K562 (cell line): Measurements from ENCODE around the gene CNR1. TPM values are rescaled to one million over a fixed set of nuclear protein-coding genes. Genes with fewer than 3 reads are reported as not detected.

Experiments
- ATAC-seq: fragments of 200-7000 bp; cut with Tn5 transposase; 3 replicates; pipeline ENCODE4 v1.9.1; 2020; ENCODE audit warnings: moderate library complexity
- BruUV-seq: library from RNA; stranded (reverse); fragments of 400-500 nt; replicated peaks from 2 replicates; lab custom pipeline; 2021; lab: Mats Ljungman, UMichigan
- CTCF ChIA-PET: fragments of 300-600 bp; formaldehyde crosslinking; extraction: SDS; loops from one replicate; lab custom pipeline; 2021; ENCODE audit warnings: low intra/inter-chr PET ratio; lab: Yijun Ruan, JAX
- POLR2A ChIA-PET: fragments of 300-600, 350-650 bp; sonication (Branson Sonifier 250); formaldehyde crosslinking; extraction: SDS; loops from one replicate; lab custom pipeline; 2021; ENCODE audit warnings: antibody characterized with exemption, inconsistent platforms; lab: Yijun Ruan, JAX
- DNase-seq, 4 experiments: peaks; one replicate each; pipeline versions ENCODE4 v3.0.0 to v3.0.0-alpha.2; 2011 to 2018; ENCODE audit warnings: low spot score in 3 of 4, mixed read lengths in 3 of 4; ENCODE audit errors: extremely low read depth in 1 of 4
- FAIRE-seq: peaks from 2 replicates; lab custom pipeline; 2011; peaks lifted over from hg19 to GRCh38; lab: Jason Lieb, UNC
- H2AFZ ChIP-seq: 2 replicates; pipeline ENCODE4 v1.6.0; 2011; ENCODE audit warnings: low read depth, low read length, control low read depth, inconsistent platforms
- H3K27ac ChIP-seq: fragments of 200-600 bp; 3 replicates; pipeline ENCODE4 v1.8.0; 2011; ENCODE audit warnings: low read depth, mild to moderate bottlenecking, control low read depth, inconsistent platforms, low read length, moderate library complexity, mixed read lengths; ENCODE audit errors: extremely low read depth
- H3K27me3 ChIP-seq, 2 experiments: fragments of 300-600 bp in 1 of 2; 2 replicates in 1 of 2; 3 replicates in 1 of 2; pipeline versions ENCODE4 v1.6.0 to v1.8.0; 2011; ENCODE audit warnings: inconsistent platforms in 2 of 2, low read length in 2 of 2, mild to moderate bottlenecking in 1 of 2, mixed read lengths in 1 of 2, moderate library complexity in 1 of 2; ENCODE audit not compliant: control insufficient read depth in 2 of 2, insufficient read depth in 2 of 2
- H3K36me3 ChIP-seq: fragments of 300-600 bp; 3 replicates; pipeline ENCODE4 v1.8.0; 2011; ENCODE audit warnings: mild to moderate bottlenecking, low read length, inconsistent platforms; ENCODE audit not compliant: control insufficient read depth, insufficient read depth
- H3K4me1 ChIP-seq, 2 experiments: fragments of 200-600 bp in 1 of 2; replicated peaks in 1 of 2; 2 replicates in 1 of 2; 3 replicates in 1 of 2; pipeline versions ENCODE4 v1.5.1 to v1.8.0; 2011; ENCODE audit warnings: inconsistent platforms in 2 of 2, low read length in 2 of 2, mild to moderate bottlenecking in 1 of 2, mixed read lengths in 1 of 2, moderate library complexity in 1 of 2; ENCODE audit not compliant: control insufficient read depth in 2 of 2, insufficient read depth in 2 of 2
- H3K4me2 ChIP-seq: 2 replicates; pipeline ENCODE4 v1.6.1; 2011; ENCODE audit warnings: low read length, control low read depth, inconsistent platforms, mixed read lengths; ENCODE audit not compliant: insufficient read depth
- H3K4me3 ChIP-seq: fragments of 200-600 bp; sonication (generic), shearing (Covaris generic); 2 replicates; pipeline ENCODE4 v1.5.1; 2016; ENCODE audit warnings: control low read depth, inconsistent platforms
- H3K79me2 ChIP-seq: fragments of 200-600 bp; 3 replicates; pipeline ENCODE4 v1.8.0; 2011; ENCODE audit warnings: low read length, inconsistent platforms; ENCODE audit not compliant: control insufficient read depth, insufficient read depth
- H3K9ac ChIP-seq, 2 experiments: 2 replicates each; pipeline versions ENCODE4 v1.6.0 to v1.6.1; 2011; ENCODE audit warnings: low read depth in 2 of 2, low read length in 2 of 2, control low read depth in 1 of 2, inconsistent platforms in 1 of 2, mild to moderate bottlenecking in 1 of 2, mixed read lengths in 1 of 2; ENCODE audit not compliant: insufficient read depth in 1 of 2
- H3K9me1 ChIP-seq: one replicate; pipeline ENCODE4 v1.6.0; 2011; ENCODE audit warnings: inconsistent platforms, mild to moderate bottlenecking, low read length, moderate library complexity; ENCODE audit not compliant: control insufficient read depth, insufficient read depth
- H3K9me3 ChIP-seq: replicated peaks from 2 replicates; pipeline ENCODE4 v1.5.1; 2011; ENCODE audit warnings: low read depth, low read length, inconsistent platforms; ENCODE audit not compliant: control insufficient read depth, insufficient read depth
- H4K20me1 ChIP-seq: replicated peaks from 2 replicates; pipeline ENCODE4 v1.6.1; 2011; ENCODE audit warnings: low read length, inconsistent platforms, mixed read lengths; ENCODE audit not compliant: control insufficient read depth, insufficient read depth
- ARID2 ChIP-seq: fragments of 450-650 bp; IDR thresholded peaks from 2 replicates; pipeline ENCODE4 v1.6.1; 2017; ENCODE audit warnings: antibody characterized with exemption, mild to moderate bottlenecking
- CBFA2T2 ChIP-seq: fragments of 450-650 bp; conservative IDR thresholded peaks from 2 replicates; pipeline ENCODE4 v1.6.1; 2017; ENCODE audit warnings: mild to moderate bottlenecking
- ELF2 ChIP-seq: fragments of 250-450 bp; sonication (Bioruptor Pico); IDR thresholded peaks from 2 replicates; pipeline ENCODE4 v1.5.0; 2021; ENCODE audit warnings: mild to moderate bottlenecking
- FOXA3 ChIP-seq, 2 experiments: fragments of 450-650 bp in 1 of 2; sonication (generic) in 1 of 2; formaldehyde crosslinking; IDR thresholded peaks in 1 of 2; conservative IDR thresholded peaks in 1 of 2; 2 replicates each; pipeline versions ENCODE4 v1.4.0 to v1.8.0; 2020 to 2022; ENCODE audit warnings: mild to moderate bottlenecking in 2 of 2, missing genetic modification reagents in 1 of 2
- FUS ChIP-seq: fragments of 200-400 bp; formaldehyde crosslinking; optimal IDR thresholded peaks from 2 replicates; pipeline ENCODE3; 2017; ENCODE audit warnings: low read depth, low read length
- ILK ChIP-seq: fragments of 450-650 bp; IDR thresholded peaks from 2 replicates; pipeline ENCODE4 v1.6.1; 2016; ENCODE audit warnings: missing genetic modification characterization, low read depth, mild to moderate bottlenecking, missing compliant biosample characterization, moderate library complexity, borderline replicate concordance
- MAFF ChIP-seq: IDR thresholded peaks from 2 replicates; pipeline ENCODE4 v1.6.1; 2012; ENCODE audit warnings: low read length, improper control_type of control experiment
- NBN ChIP-seq: fragments of 450-650 bp; IDR thresholded peaks from 2 replicates; pipeline ENCODE4 v1.6.1; 2016; ENCODE audit warnings: low read depth, mild to moderate bottlenecking
- SAP30 ChIP-seq: fragments of 200-600 bp; sonication (generic); IDR thresholded peaks from 2 replicates; pipeline ENCODE4 v1.6.1; 2012; ENCODE audit warnings: borderline replicate concordance, low read depth, mild to moderate bottlenecking, moderate library complexity, low read length, control low read depth, inconsistent platforms; ENCODE audit not compliant: insufficient read depth, poor library complexity, severe bottlenecking
- ZKSCAN8 ChIP-seq: fragments of 200-800 bp; sonication (Bioruptor generic); IDR thresholded peaks from 2 replicates; pipeline ENCODE4 v1.6.1; 2016; ENCODE audit warnings: missing genetic modification characterization, missing compliant biosample characterization
- ZNF316 ChIP-seq: fragments of 450-650 bp; IDR thresholded peaks from 2 replicates; pipeline ENCODE4 v1.6.1; 2016
- WGBS: fragments of 100-300 bp; shearing (Covaris generic); methylation state at CpG from one replicate; pipeline ENCODE4 v1.1.6; 2016; ENCODE audit warnings: low coverage, mixed read lengths; ENCODE audit not compliant: insufficient coverage; ENCODE audit errors: missing lambda C conversion rate; 5-methylcytosine and 5-hydroxymethylcytosine counted together
- in situ Hi-C: fragments of 300-500 bp; cut with MboI; formaldehyde crosslinking; loops from 4 replicates; pipeline ENCODE4 v1.15.0; 2018; ENCODE audit warnings: inconsistent platforms, mixed read lengths
- intact Hi-C: fragments of 100-400 bp; cut with micrococcal nuclease; formaldehyde crosslinking; loops from 2 replicates; pipeline ENCODE4 v1.14.2; 2022
- polyA plus RNA-seq, 8 experiments: library from polyadenylated mRNA; depleted of rRNA in 4 of 8; stranded (reverse) in 5 of 8; unstranded in 3 of 8; fragments of >200 nt; fragmentation: Nextera tagmentation in 2 of 8; fragmentation: Illumina TruSeq in 1 of 8; extraction: Ambion mirVana in 2 of 8; extraction: Trizol in 1 of 8; gene quantifications; 2 replicates each; pipeline versions ENCODE4 v1.2.1 to v1.2.3, GENCODE V29; 2011 to 2014; ENCODE audit warnings: inconsistent platforms in 1 of 8, missing spikeins in 1 of 8
- total RNA-seq, 7 experiments: library from RNA; depleted of rRNA in 6 of 7; stranded (reverse); fragments of >200 nt in 6 of 7; fragmentation: Illumina TruSeq in 2 of 7; extraction: Trizol in 2 of 7; gene quantifications; 2 replicates each; pipeline versions ENCODE4 v1.2.1 to v1.2.3, GENCODE V29; 2011 to 2021; ENCODE audit warnings: low replicate concordance in 1 of 7
- TF ChIP-seq, protein P1 (sequence below): fragments of 250-450 bp; sonication (Bioruptor Pico); IDR thresholded peaks from 2 replicates; pipeline ENCODE4 v1.4.0; 2020
- TF ChIP-seq, protein P2 (sequence below): fragments of 450-650 bp; IDR thresholded peaks from 2 replicates; pipeline ENCODE4 v1.7.1; 2018; ENCODE audit warnings: mild to moderate bottlenecking, low read depth; ENCODE audit not compliant: partially characterized antibody

The CNR1 gene
- total and polyA plus RNA-seq, 9 of the 15 experiments (the other 6 are each of a cell fraction or from before 2014, with no cell fraction given) = 0.50 to 1.9 (median 1.2) TPM; not detected in 1

DNA sequence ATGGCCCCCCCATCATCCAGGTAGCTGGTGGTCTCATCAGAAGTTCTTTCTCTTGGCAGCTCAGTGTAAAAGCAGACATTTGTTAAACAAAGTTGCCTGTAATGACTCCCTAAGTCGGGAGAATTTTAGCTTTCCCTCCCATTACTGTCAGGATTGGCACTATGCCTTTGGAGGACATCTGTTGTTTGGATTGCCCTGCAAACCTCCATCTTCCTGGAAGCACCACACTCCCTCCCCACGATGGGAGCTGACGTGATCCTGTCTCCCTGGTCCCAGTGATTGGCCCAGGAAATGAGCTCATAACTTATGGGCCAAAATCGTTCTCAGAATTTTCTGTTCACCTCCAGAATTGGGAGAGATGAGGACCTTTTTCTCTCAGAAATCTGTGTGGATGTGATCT is 42.6 kb upstream of the CNR1 start:
- H3K9me1 ChIP-seq = no peaks in the 10 kb centered on the region
- BruUV-seq = no TSS peak
- no peak overlapping the region for H2AFZ ChIP-seq
- ChIA-PET POLR2A (no interaction called here), CTCF (no interaction called here)
- no peaks in the 10 kb centered on the region for H3K27me3 ChIP-seq
- H3K9ac ChIP-seq = no peak overlapping the region
- intact Hi-C loops (no loop called here), in situ Hi-C loops (no loop called here)
- DNase-seq (no peak), FAIRE-seq (no peak), ATAC-seq (no peak)
- no peak overlapping the region for H3K4me3 ChIP-seq
- no peaks in the 10 kb centered on the region for H4K20me1 ChIP-seq
- no peak overlapping the region for H3K4me2 ChIP-seq
- 0% methylated on average over 4 of the region's 4 CpGs for WGBS
- no peaks in the 10 kb centered on the region for H3K4me1 ChIP-seq
- TF ChIP-seq ZKSCAN8 (CRISPR knock-in tag) (no peak), CBFA2T2 (no peak), NBN (no peak), SAP30 (no peak), MAFF (no peak), FUS (no peak), ARID2 (no peak), FOXA3 (CRISPR knock-in tag; conservative IDR thresholded peaks at IDR 0.05 in 1 of 2, IDR thresholded peaks at IDR 0.05 in 1 of 2) (no peak), ILK (tag) (no peak), ELF2 (CRISPR knock-in tag) (no peak), ZNF316 (no peak)
- TF ChIP-seq, protein P1, sequence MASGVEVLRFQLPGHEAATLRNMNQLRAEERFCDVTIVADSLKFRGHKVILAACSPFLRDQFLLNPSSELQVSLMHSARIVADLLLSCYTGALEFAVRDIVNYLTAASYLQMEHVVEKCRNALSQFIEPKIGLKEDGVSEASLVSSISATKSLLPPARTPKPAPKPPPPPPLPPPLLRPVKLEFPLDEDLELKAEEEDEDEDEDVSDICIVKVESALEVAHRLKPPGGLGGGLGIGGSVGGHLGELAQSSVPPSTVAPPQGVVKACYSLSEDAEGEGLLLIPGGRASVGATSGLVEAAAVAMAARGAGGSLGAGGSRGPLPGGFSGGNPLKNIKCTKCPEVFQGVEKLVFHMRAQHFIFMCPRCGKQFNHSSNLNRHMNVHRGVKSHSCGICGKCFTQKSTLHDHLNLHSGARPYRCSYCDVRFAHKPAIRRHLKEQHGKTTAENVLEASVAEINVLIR = no peak
- TF ChIP-seq, protein P2, sequence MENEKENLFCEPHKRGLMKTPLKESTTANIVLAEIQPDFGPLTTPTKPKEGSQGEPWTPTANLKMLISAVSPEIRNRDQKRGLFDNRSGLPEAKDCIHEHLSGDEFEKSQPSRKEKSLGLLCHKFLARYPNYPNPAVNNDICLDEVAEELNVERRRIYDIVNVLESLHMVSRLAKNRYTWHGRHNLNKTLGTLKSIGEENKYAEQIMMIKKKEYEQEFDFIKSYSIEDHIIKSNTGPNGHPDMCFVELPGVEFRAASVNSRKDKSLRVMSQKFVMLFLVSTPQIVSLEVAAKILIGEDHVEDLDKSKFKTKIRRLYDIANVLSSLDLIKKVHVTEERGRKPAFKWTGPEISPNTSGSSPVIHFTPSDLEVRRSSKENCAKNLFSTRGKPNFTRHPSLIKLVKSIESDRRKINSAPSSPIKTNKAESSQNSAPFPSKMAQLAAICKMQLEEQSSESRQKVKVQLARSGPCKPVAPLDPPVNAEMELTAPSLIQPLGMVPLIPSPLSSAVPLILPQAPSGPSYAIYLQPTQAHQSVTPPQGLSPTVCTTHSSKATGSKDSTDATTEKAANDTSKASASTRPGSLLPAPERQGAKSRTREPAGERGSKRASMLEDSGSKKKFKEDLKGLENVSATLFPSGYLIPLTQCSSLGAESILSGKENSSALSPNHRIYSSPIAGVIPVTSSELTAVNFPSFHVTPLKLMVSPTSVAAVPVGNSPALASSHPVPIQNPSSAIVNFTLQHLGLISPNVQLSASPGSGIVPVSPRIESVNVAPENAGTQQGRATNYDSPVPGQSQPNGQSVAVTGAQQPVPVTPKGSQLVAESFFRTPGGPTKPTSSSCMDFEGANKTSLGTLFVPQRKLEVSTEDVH = no peak
- H3K79me2 ChIP-seq = no peaks in the 10 kb centered on the region
- no peak overlapping the region for H3K27ac ChIP-seq
- H3K9me3 ChIP-seq = no peaks in the 10 kb centered on the region
- H3K36me3 ChIP-seq = no peaks in the 10 kb centered on the region
